HG02884 (cell line): ENCODE measurements around the gene INPP5F.

Experiments
- ATAC-seq: cut with Tn5 transposase; IDR thresholded peaks from one replicate; pipeline ENCODE4 v1.9.1; 2021; ENCODE audit warnings: mild to moderate bottlenecking, moderate library complexity; ENCODE audit not compliant: unreplicated experiment

INPP5F gene

GRCh38 chr10:119807960-119808697 is 82.3 kb downstream of the INPP5F start:
- peak; percentile 73 for ATAC-seq

GRCh38 chr10:119811122-119811521 is 85.3 kb downstream of the INPP5F start:
- no peak for ATAC-seq

GRCh38 chr10:119812684-119813083 is 86.8 kb downstream of the INPP5F start:
- ATAC-seq: no peak

GRCh38 chr10:119815671-119816070 is 89.8 kb downstream of the INPP5F start:
- ATAC-seq: no peak

- no peak for ATAC-seq
These were observed 92.4 kb downstream of the INPP5F start for GRCh38 chr10:119817991-119818888.

- no peak for ATAC-seq
These were observed 93.0 kb downstream of the INPP5F start for GRCh38 chr10:119818889-119819270.

- no peak for ATAC-seq
These were observed 95.3 kb downstream of the INPP5F start for GRCh38 chr10:119821182-119821581.

- no peak for ATAC-seq
These were observed 98.4 kb downstream of the INPP5F start for GRCh38 chr10:119824299-119824698.

GRCh38 chr10:119826771-119827170 is 100.9 kb downstream of the INPP5F start:
- ATAC-seq: no peak

GRCh38 chr10:119827430-119827829 is 101.6 kb downstream of the INPP5F start:
- no peak for ATAC-seq

- no peak for ATAC-seq
These were observed 103.6 kb downstream of the INPP5F start for GRCh38 chr10:119829429-119829828.

GRCh38 chr10:119830851-119831250 is 105.0 kb downstream of the INPP5F start:
- no peak for ATAC-seq

GRCh38 chr10:119831656-119832055 is 105.8 kb downstream of the INPP5F start:
- ATAC-seq: no peak

GRCh38 chr10:119832951-119833350 is 107.1 kb downstream of the INPP5F start:
- no peak for ATAC-seq

- no peak for ATAC-seq
These were observed 108.3 kb downstream of the INPP5F start for GRCh38 chr10:119834188-119834587.

- ATAC-seq: no peak
These were observed 119.8 kb downstream of the INPP5F start for GRCh38 chr10:119845656-119846055.

GRCh38 chr10:119849031-119849789 is 123.4 kb downstream of the INPP5F start:
- ATAC-seq: no peak

GRCh38 chr10:119849944-119850343 is 124.1 kb downstream of the INPP5F start:
- no peak for ATAC-seq

GRCh38 chr10:119852277-119852676 is 126.4 kb downstream of the INPP5F start:
- ATAC-seq: no peak

GRCh38 chr10:119852822-119853221 is 127.0 kb downstream of the INPP5F start:
- no peak for ATAC-seq

- ATAC-seq: no peak
These were observed 127.7 kb downstream of the INPP5F start for GRCh38 chr10:119853574-119853973.
